Neuron (in vitro differentiated cells): ENCODE measurements around the gene COL26A1.

Experiments
- H2AFZ ChIP-seq: one replicate; pipeline ENCODE4 v1.6.1; 2013; ENCODE audit warnings: low read depth, mild to moderate bottlenecking, inconsistent platforms, low read length, moderate library complexity
- H3K27me3 ChIP-seq: one replicate; pipeline ENCODE4 v1.6.1; 2013; ENCODE audit warnings: low read length; ENCODE audit not compliant: insufficient read depth
- H3K36me3 ChIP-seq: one replicate; pipeline ENCODE4 v1.6.1; 2013; ENCODE audit warnings: low read length; ENCODE audit not compliant: insufficient read depth
- H3K4me1 ChIP-seq: one replicate; pipeline ENCODE4 v1.6.1; 2013; ENCODE audit warnings: low read length; ENCODE audit not compliant: insufficient read depth
- H3K4me3 ChIP-seq: 2 replicates; pipeline ENCODE4 v1.5.1; 2013; ENCODE audit warnings: mild to moderate bottlenecking, low read length, moderate library complexity
- H3K9me3 ChIP-seq: one replicate; pipeline ENCODE4 v1.6.1; 2013; ENCODE audit warnings: low read length

The COL26A1 gene

DNA sequence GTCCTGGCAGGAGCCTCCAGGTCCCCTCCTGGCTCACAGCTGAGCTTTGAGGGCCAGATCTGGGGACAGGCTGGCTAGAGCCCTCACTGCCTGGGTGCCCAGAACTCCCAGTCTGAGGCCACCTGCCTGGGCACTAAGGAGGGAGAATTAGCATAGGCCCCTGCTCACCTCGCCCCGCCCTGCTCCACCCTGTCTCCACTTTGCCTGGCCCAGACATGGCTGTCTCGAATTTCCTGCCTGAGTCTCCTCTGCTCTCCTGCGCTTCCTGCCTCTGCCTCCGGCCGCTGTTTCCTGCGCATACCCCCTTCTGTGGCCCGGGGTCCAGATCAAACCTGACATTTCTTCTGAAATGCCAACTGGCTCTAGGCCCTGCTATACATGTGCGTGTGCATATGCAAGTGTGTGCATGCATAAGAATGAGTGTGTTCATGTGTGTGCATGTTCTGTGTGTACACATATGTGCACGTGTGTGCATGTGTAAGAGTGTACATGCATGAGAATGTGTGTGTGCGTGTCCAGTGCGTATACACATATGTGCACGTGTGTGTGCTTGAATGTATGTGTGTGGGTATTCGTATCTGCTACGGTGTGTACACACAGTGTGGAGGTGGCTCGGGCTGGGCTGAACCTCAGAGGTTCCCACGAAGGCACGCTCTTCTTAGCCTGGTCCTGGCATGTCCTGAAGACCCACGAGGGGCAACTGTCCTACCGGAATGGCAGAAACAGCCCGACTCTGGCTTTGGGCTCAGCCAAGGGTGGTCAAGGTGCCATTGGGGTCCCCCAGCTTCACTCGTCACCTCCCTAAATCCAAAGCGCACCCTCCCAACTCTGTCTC, 201.5 kb downstream of the COL26A1 start:
- no peaks in the 10 kb centered on the region for H3K36me3 ChIP-seq
- H2AFZ ChIP-seq = no peak overlapping the region
- no peaks in the 10 kb centered on the region for H3K27me3 ChIP-seq
- peaks cover 8% of the 10 kb centered on the region for H3K4me1 ChIP-seq
- H3K9me3 ChIP-seq = no peaks in the 10 kb centered on the region
- H3K4me3 ChIP-seq = no peak overlapping the region

DNA sequence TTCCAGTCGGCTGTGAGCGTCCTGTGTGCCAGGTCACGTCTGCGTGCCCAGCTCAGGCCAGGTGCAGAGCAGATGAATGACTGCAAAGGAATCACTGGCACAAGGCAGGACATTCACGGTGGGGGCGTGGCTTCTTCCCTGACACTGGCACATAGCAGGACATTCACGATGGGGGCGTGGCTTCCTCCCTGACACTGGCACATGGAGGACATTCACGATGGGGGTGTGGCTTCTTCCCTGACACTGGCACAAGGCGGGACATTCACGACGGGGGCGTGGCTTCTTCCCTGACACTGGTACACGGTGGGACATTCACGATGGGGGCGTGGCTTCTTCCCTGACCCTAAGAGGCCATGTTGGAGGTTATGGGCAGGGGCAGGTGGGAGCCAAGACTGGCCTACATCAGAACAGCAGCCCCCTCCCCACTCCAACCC, 202.1 kb downstream of the COL26A1 start:
- Histone ChIP-seq H3K9me3 (no peaks in the 10 kb centered on the region), H2AFZ (no peak overlapping the region), H3K4me3 (no peak overlapping the region), H3K27me3 (no peaks in the 10 kb centered on the region), H3K36me3 (no peaks in the 10 kb centered on the region), H3K4me1 (peaks cover 4% of the 10 kb centered on the region)

DNA sequence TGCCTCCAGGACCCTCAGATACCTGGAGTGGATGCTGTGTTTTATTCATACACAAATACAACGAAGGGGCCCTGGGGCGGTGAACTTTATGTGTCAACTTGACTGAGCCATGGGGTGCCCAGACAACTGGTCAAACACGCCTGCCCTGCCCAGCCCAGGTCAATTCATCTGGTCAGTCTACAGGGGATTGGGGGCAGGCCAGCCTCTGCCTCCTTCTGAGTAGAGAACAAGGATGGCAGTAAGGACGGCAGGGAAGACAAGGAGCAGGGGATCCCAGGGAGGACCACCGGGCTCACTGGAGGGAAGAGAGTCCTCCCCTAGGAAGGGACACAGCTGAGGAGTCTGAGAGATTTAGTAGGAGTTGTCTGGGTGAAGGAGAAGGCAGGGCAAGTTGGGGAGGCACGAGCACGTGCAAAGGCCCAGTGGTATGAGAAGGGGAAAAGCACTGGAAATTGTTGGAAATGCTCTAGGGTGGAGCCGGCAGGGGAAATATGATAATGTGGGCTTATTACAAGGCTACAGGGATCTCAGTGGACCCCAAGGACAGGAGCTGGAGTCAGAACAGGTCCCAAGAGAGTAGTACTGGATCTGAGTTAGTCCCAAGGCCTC, 203.0 kb downstream of the COL26A1 start:
- H3K9me3 ChIP-seq = no peaks in the 10 kb centered on the region
- no peak overlapping the region for H3K4me3 ChIP-seq
- H3K27me3 ChIP-seq = no peaks in the 10 kb centered on the region
- H3K36me3 ChIP-seq = no peaks in the 10 kb centered on the region
- no peak overlapping the region for H2AFZ ChIP-seq
- peaks cover 4% of the 10 kb centered on the region for H3K4me1 ChIP-seq

DNA sequence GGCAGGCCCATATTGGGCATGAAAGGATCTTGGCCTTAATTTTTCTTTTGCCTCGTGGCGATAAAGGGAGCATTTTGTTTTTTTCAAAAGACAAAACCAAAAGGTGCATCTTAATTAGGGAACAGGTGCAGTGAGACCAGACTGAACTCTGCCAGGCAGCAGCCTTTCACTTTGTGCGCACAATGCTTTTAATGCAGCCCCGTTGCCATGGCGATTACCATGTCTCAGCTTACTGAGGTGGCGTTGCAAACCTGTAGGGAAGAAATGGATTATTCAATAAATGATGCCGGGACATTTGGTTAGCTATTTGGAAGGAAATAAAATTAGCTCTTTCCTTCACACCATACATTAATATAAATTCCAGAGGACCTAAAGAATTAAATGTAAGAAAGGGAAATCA, 204.6 kb downstream of the COL26A1 start:
- Histone ChIP-seq H3K4me3 (no peak overlapping the region), H2AFZ (no peak overlapping the region), H3K36me3 (no peaks in the 10 kb centered on the region), H3K27me3 (no peaks in the 10 kb centered on the region), H3K4me1 (peaks cover 4% of the 10 kb centered on the region), H3K9me3 (no peaks in the 10 kb centered on the region)

DNA sequence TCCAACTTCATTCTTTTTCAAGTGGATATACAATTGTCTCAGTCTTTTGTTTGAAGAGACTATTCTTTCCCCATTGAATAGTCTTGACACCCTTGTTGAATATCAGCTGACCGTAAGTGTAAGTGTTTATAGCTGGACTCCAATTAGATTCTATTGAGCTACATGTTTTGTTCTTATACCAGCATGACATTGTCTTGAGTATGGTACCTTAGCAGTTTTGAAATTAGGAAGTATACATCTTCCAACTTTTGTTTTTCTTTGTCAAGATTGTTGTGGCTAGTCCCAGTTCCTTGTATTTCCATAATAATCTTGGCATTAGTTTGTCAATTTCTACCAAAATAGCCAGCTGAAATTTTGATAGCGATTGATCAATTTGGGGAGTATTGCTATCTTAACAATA, 209.5 kb downstream of the COL26A1 start:
- Histone ChIP-seq H3K4me1 (peaks cover 2% of the 10 kb centered on the region), H3K27me3 (no peaks in the 10 kb centered on the region), H2AFZ (no peak overlapping the region), H3K9me3 (no peaks in the 10 kb centered on the region), H3K4me3 (no peak overlapping the region), H3K36me3 (no peaks in the 10 kb centered on the region)

DNA sequence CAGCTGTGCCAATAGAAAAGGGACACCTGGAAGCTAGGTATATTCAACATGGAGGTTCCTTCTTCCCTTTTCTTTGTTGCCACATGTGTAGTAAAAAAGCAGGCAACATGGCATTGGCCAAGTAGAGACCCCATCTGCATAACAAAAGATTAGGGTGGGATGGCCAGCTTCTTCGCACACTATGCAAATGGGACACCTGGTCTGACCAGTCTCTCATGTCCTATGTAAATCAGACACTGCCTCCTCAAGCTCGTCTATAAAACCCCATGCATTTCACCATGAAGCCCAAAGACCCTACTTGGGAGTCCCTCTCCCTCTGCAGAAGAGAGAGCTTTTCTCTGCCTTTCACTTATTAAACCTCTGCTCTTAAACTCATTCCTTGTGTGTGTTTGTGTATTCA, 212.5 kb downstream of the COL26A1 start:
- H2AFZ ChIP-seq = no peak overlapping the region
- H3K4me3 ChIP-seq = no peak overlapping the region
- no peaks in the 10 kb centered on the region for H3K4me1 ChIP-seq
- H3K9me3 ChIP-seq = no peaks in the 10 kb centered on the region
- H3K36me3 ChIP-seq = no peaks in the 10 kb centered on the region
- no peaks in the 10 kb centered on the region for H3K27me3 ChIP-seq

DNA sequence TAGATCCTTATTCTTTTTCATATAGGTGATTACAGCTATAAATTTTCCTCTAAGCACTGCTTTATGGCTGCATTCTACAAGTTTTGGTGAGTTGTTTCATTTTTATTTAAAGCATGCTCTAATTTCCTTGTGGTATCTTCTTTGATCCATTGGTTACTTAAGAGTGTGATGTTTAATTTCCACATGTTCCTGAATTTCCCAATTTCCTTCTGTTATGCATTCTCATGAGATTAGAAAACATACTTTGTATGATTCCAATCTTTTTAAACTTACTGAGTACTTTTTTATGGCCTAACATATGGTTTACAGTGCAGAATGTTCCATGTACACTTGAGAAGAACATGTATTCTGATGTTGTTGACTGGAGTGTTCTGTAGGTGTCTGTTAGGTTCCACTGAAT, 213.0 kb downstream of the COL26A1 start:
- Histone ChIP-seq H3K4me1 (no peaks in the 10 kb centered on the region), H3K27me3 (no peaks in the 10 kb centered on the region), H2AFZ (no peak overlapping the region), H3K4me3 (no peak overlapping the region), H3K9me3 (no peaks in the 10 kb centered on the region), H3K36me3 (no peaks in the 10 kb centered on the region)

DNA sequence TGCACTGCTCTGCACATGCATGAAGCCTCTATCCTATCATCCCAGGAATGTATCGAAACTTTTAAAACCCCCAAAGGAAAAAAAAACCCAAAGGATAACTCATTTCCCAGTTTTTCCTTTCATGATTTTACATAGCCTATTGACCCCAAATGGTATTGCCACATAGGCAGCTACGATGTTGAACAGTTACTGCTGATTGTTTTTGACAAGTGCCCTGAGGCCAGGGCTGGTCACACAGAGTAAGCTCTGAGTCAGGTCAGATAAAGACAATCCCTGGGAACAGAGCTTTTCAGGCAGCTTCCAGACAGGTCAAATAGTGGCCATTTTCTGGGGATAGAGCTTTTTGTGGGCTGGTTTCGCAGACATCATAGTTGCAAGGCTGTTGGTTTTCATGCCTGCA, 214.3 kb downstream of the COL26A1 start:
- no peak overlapping the region for H3K4me3 ChIP-seq
- H3K9me3 ChIP-seq = no peaks in the 10 kb centered on the region
- H3K4me1 ChIP-seq = no peaks in the 10 kb centered on the region
- H3K36me3 ChIP-seq = no peaks in the 10 kb centered on the region
- H3K27me3 ChIP-seq = no peaks in the 10 kb centered on the region
- no peak overlapping the region for H2AFZ ChIP-seq

DNA sequence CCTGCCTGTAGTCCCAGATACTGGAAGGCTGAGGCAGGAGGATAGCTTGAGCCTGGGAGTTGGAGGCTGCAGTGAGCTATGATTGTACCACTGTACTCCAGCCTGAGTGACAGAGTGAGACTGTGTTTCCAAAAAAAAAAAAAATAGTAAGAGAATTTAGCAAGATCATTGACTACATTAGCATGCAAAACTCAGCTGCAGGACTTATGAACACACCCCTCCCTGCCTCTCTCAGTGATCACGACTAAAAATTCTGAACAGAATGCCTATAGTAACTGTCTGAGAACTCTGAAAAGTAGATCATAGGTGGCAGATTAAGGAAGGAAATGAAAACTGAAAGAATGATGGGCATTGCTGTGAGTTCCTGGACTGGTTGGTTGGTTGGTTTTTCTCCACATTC, 215.9 kb downstream of the COL26A1 start:
- H2AFZ ChIP-seq = no peak overlapping the region
- peaks cover 3% of the 10 kb centered on the region for H3K9me3 ChIP-seq
- no peaks in the 10 kb centered on the region for H3K27me3 ChIP-seq
- H3K4me3 ChIP-seq = no peak overlapping the region
- no peaks in the 10 kb centered on the region for H3K36me3 ChIP-seq
- H3K4me1 ChIP-seq = no peaks in the 10 kb centered on the region

DNA sequence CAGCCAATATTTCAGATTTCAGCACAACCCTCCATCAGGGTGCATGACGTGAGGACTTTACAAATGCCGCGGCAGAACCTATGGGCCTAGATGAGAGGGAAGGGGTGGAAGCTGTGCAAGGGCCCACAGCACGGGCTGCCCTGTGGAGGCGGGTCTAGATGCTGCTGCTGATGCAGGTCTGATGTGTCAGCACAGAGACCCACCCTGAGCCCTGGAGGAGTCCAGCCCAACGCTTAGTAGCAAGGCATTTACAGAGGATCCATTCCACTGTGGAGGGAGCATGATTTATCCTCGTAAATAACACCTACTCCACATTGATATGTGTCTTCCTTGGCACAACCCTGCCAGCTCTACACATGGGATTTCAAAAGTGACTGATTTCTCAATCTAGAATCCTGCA, 217.9 kb downstream of the COL26A1 start:
- Histone ChIP-seq H3K4me1 (no peaks in the 10 kb centered on the region), H3K4me3 (no peak overlapping the region), H3K36me3 (no peaks in the 10 kb centered on the region), H3K9me3 (peaks cover 3% of the 10 kb centered on the region), H3K27me3 (no peaks in the 10 kb centered on the region), H2AFZ (no peak overlapping the region)

DNA sequence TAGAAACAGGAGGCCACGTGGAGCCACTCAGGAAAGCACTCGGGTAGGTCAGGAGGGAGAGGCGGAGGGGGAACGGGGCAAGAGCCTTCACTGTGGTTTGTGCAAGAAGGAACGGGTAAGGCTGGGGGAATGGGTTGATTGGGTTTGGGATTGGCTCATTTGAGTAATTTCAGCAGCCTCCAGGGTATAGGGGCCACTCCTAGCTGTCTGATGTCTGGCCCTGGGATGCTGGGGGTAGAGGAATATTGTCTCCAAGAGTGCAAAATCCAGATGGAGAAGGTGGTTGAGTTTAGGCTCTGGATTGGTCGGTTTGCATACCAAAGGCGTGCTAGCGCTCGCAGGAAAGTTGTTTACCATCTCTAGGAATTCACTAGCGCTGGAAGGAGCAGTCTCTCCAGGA, 219.2 kb downstream of the COL26A1 start:
- no peak overlapping the region for H3K4me3 ChIP-seq
- no peak overlapping the region for H2AFZ ChIP-seq
- H3K27me3 ChIP-seq = no peaks in the 10 kb centered on the region
- H3K9me3 ChIP-seq = peaks cover 3% of the 10 kb centered on the region
- no peaks in the 10 kb centered on the region for H3K36me3 ChIP-seq
- H3K4me1 ChIP-seq = no peaks in the 10 kb centered on the region

DNA sequence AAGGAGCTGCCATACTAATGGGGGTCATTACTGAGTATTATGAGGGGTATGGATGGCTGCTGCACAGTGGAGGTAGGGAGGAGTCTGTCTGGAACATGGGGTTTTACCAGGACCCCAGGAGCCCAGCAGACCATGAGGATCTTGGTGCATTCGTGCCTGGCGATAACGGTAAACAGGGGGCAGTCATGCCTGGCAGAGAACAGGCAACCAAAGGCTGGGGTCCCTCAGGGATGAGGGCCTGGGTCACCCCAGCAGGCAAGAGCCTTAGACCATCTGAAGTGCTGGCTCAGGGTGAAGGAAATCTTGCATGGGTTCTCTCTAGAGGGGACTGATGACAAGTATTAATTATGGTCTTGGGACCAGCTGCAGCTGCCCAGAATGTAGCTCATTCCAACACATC, 220.3 kb downstream of the COL26A1 start:
- Histone ChIP-seq H3K36me3 (no peaks in the 10 kb centered on the region), H3K27me3 (no peaks in the 10 kb centered on the region)

DNA sequence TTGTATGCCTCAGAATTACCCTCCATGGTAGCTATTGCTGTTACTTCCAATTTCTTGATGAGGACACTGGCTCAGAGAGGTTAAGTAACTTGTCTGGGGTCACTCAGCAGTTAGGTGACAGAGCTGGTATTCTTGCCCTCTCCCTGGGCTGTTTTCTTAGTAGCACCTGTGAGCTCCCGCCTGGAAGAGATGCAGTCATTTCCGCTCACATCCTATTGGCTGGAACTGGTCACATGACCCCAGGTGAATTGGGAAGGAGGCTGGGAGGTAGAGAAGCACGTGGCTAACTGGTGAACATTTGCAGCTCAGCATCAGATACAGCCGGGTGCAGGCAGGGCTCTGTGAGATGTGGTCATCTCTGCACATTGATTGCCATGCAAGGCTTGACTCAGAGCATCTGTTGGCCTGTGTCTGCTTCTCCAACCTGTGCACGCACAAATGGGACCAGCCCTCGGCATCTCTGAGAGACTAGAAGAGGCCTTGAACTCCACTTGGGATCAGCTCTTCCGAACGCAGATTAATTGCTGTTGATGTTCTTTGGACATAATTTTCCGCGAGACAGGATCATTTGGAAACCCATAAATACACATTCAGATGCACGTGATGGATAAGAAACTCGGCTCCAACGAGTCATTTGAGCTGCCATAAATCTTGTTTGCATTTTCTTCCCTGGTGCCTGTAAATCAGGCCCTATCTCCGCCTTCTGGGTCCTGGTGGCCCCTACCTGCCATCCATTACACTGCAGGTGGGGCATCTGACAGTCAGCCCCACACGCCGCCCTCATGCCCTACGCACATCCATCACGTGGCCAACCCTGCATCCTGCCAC, 223.6 kb downstream of the COL26A1 start:
- H2AFZ ChIP-seq = no peak overlapping the region

More for the DNA sequence above, 220.3 kb downstream of the COL26A1 start:
- H2AFZ ChIP-seq = no peak overlapping the region
- H3K4me1 ChIP-seq = no peaks in the 10 kb centered on the region
- H3K9me3 ChIP-seq = peaks cover 3% of the 10 kb centered on the region
- no peak overlapping the region for H3K4me3 ChIP-seq

More for the DNA sequence above, 223.6 kb downstream of the COL26A1 start:
- Histone ChIP-seq H3K36me3 (no peaks in the 10 kb centered on the region), H3K9me3 (peaks cover 3% of the 10 kb centered on the region), H3K27me3 (no peaks in the 10 kb centered on the region), H3K4me3 (no peak overlapping the region), H3K4me1 (no peaks in the 10 kb centered on the region)
